Stimulated activated CD4-positive, alpha-beta T cell treated with anti-CD3 and anti-CD28 coated beads, Interleukin-1b, Interleukin-23, amount 100 ng/mL, for 1 hour (primary cell): ENCODE results near the gene SEPTIN8.
A peak's percentile ranks its signal among the peaks of the same experiment; 100 is the strongest.

Experiments used
- DNase-seq, 2 donors: peaks; one replicate each; pipeline ENCODE4 v3.0.0-alpha.2; 2020; ENCODE audit warnings: low read depth in 2 of 2

The SEPTIN8 gene

GRCh38 chr5:132748522-132749000, 28.5 kb downstream of the SEPTIN8 start:
- DNase-seq = no peak

DNA sequence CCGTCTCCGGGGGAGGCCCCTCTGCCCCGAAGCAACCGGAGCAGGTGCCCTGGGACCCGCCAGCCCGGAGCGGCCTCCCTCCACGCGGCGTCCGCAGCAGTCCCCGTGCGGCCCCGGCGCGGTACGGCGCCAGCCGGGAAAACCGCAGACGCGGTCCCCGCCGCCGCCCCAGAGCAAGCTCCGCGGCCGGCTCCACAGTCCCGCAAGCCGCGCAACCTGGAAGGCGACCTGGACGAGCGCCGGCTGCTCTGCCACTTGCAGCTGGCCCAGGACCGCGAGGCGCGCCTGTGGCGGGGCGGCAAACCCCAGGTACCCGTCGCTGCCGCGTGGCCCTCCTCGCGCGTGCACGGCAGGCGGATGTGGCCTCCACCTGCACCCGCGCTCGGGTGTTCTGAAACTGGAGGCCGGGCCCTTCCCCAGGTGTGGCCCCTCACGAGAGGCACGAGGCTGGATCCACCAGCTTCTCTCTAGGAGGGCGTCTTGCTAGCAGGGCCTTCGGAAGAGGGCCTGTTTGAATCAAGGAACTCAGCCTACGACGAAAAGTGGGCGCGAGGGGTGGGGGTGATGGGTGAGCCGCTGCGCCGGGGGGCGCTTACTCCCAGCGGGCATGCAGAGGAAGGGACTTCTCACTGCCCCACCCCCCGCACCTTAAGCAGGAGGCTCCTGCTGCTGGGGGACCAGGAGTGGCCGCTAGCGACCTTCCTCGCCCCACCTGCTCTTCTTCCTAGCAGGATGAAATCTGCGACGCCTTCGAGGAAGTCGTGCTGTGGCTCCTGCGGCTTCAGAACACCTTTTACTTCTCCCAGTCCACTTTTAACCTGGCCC, 29.2 kb downstream of the SEPTIN8 start:
- peak; percentile 13 to 17 for DNase-seq

- peak; percentile 28 to 37 for DNase-seq
Measured at GRCh38 chr5:132746954-132747615, 30.0 kb downstream of the SEPTIN8 start, which contains the start of gene CCNI2. TSS of gene CCNI2 (plus strand) at chr5:132747426. CDS start at chr5:132747496, 70 bp downstream.

DNA sequence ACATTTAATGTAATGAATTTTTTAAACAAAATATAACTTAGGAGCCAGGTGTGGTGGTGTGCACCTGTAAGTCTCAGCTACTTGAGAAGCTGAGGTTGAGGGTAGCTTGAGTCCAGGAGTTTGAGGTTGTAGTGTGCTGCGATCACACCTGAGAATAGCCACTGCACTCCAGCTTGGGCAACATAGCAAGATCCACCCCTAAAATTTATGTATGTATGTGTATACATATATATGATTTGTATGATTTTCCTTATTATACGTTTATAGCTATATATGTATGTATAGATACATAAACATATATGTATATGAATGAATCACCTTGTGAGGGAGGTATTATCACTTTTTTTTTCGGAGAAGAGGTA, 30.5 kb downstream of the SEPTIN8 start:
- DNase-seq = no peak

DNA sequence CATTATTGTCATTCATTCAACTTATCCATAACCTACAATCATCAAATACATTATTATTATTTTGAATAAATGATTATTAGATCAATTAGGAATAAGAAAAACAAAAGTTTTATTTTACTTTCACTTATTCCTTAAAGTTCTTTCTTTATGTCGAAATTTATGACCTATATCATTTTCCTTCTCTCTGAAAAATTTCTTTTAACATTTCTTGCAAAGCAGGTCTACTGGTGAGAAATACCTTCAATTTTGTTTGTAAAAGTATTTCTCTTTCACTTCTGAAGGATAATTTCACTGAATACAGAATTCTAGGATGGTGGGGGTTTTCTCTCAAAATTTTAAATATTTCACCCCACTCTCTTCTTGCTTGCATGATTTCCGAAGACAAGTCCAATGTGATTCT, 32.4 kb downstream of the SEPTIN8 start:
- DNase-seq = no peak

DNA sequence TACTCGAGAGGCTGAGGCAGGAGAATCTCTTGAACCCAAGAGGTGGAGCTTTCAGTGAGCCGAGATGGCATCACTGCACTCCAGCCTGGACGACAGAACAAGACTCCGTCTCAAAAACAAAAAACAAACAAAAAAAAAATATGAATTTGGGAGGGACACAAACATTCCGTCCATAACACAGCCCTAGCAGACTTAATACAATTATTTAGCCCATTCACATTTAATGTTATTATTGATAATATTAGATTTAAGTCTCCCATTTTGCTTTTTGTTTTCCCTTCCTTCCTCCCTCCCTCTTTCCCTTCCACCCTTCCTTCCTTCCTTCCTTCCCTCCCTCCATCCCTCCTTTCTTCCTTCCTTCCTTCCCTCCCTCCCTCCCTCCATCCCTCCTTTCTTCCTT, 34.4 kb downstream of the SEPTIN8 start:
- DNase-seq = no peak

DNA sequence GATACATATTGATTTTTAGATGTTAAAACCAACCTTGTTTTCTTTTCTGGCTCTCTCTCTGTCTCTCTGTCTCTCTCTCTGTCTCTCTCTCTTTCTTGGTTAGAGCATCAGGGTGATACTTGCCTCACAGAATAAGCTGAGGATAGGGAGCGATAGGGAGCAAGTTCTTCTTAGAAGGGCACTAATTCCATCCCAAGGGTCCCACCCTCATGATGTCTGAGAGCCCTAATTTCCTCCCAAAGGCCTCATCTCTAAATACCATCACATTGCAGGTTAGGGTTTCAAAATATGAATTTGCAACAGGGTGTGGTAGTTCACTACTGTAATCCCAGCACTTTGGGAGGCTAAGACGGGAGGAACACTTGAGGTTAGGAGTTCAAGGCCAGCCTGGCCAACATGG, 34.9 kb downstream of the SEPTIN8 start:
- no peak for DNase-seq

- DNase-seq = no peak
Measured at GRCh38 chr5:132739232-132739631, 37.8 kb downstream of the SEPTIN8 start.

- DNase-seq = no peak
Measured at GRCh38 chr5:132737982-132738681, 38.9 kb downstream of the SEPTIN8 start.

DNA sequence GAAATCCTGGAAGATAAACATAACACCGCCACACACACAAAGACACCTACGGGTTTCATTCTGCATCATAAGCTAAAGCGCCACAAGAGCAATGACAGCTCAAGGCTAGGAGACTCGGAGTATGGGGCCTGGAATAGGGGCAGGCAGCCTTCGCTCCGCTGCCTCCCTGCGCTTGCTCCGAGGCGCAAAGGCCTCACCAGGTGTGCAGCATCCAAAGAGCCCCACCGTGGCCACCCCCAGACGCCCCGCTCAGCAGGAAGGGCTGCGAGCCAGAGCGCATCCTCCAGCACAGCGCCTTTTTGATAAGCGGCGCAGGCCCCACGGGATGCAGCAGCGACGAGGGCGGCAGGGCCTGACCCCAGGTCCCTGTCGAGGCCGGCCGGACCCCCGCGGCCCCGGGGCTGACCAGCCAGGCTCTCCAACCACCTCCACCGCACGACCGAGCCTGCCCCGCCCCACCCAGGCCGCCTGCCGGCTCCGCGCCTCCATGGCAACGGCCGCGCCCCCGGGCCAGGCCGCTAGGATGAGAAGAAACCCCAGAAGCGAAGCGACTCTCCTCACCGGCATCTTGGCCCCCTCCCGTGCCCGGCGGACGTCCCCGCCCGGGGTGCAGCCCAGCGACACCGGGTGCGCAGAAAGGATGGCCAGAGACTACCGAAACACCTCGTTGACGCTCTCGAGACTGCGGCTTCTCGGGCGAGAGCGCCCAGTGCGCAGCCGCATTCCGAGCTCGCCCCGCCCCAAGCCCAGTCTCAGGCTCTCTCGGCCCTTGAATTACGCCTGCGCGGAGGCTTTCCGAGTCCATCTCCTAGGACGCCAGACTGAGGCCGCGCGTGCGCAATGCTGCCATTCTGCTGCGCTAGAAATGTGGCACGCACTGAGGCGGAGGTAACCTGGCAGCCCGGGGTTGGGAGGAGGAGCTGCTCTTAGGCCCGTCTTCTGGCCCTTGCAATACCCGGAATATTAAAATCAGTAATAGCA, 39.9 kb downstream of the SEPTIN8 start, which contains the start of gene KIF3A:
Gene KIF3A, minus strand, starts transcription at position 694 of the 981 bp plus-strand sequence. Its CDS starts 127 bp downstream, at position 567.
- peak; percentile 97 to 98 for DNase-seq

- no peak for DNase-seq
Measured at GRCh38 chr5:132734687-132735086, 42.4 kb downstream of the SEPTIN8 start.

DNA sequence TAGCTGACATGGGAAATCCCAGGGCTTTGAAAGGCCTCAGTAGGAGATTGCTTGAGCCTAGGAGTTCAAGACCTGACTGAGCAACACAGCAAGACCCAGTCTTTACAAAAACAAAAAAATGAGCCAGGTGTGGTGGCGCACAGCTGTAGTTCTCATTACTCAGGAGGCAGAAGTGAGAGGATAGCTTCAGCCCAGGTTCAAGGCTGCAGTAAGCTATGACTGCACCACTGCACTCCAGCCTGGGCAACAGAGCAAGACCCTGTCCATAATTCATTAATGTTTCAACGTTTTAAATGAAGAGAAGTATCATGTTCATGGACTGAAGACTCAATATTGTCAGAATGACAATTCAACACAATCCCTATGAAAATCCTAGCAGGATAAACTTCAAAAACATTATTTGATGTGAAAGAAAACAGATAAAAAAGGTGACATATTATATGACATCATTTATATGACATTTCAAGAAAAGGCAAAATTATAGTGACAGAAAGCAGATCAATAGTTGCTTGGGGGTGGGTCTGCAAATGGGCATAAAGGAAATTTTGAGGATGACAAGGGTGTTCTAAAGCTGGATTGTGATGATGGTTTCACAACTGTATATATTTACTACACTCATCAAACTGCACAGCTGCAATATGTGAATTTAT, 43.4 kb downstream of the SEPTIN8 start:
- DNase-seq = no peak

GRCh38 chr5:132729896-132730295, 47.1 kb downstream of the SEPTIN8 start:
- no peak for DNase-seq

DNA sequence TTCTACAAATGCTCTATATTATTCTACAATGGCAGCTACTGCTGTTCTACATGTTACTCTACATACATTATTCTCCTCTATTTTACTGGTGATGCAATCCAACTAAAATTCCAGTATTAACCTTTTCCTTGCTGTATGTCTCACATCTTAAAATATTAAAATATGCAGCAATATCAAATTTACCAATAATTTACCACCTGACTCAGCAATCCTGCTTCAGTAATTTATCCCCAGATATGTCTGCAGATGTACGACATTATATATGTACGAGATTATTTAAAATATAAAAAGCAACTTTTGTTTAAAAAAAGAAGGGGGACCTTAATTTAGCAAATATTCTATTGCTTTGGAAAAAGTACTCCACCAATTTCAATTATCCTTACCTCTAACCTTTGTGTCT, 51.3 kb downstream of the SEPTIN8 start:
- DNase-seq = no peak

GRCh38 chr5:132718544-132719312, 58.3 kb downstream of the SEPTIN8 start:
- DNase-seq = no peak

- DNase-seq = no peak
Measured at GRCh38 chr5:132714456-132715307, 62.4 kb downstream of the SEPTIN8 start.

- DNase-seq = no peak
Measured at GRCh38 chr5:132708645-132709044, 68.4 kb downstream of the SEPTIN8 start.

DNA sequence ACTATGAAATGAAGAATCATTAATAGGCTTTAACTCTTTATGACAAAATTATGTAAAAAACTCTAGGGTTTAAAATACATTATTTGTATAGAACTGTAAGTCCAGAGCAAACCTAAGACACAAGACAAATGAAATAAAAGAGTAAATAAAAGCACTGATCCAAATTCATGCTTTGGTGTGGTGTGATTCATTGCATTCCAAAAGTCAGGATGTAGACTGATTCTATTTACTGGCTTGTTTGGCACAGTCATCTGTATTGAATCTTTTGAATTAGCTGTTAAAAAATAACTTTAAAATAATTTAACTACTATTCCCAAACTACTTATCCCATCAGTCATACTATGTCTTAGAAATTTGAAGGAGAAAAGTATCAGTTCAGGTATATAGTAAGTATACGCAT, 72.2 kb downstream of the SEPTIN8 start:
- DNase-seq = no peak
